ENCODE measurements around the gene PRPS1.

GRCh38 chrX:107667426-107667825, 39.1 kb downstream of the PRPS1 start:
- TF ChIP-seq HDAC6 (IDR thresholded peaks at IDR 0.05; ENCODE audit: low read depth, low read length) (no peak), LRRFIP1 (CRISPR knock-in tag; conservative IDR thresholded peaks at IDR 0.05) (no peak)

All from HepG2 (cell line).